Measurements from ENCODE around the gene SPTBN4. TPM values are rescaled to one million over a fixed set of nuclear protein-coding genes. Genes with fewer than 3 reads are reported as not detected.

The SPTBN4 gene
- total RNA-seq, 1 donor from 2014 or later, result 0.17 TPM

DNA sequence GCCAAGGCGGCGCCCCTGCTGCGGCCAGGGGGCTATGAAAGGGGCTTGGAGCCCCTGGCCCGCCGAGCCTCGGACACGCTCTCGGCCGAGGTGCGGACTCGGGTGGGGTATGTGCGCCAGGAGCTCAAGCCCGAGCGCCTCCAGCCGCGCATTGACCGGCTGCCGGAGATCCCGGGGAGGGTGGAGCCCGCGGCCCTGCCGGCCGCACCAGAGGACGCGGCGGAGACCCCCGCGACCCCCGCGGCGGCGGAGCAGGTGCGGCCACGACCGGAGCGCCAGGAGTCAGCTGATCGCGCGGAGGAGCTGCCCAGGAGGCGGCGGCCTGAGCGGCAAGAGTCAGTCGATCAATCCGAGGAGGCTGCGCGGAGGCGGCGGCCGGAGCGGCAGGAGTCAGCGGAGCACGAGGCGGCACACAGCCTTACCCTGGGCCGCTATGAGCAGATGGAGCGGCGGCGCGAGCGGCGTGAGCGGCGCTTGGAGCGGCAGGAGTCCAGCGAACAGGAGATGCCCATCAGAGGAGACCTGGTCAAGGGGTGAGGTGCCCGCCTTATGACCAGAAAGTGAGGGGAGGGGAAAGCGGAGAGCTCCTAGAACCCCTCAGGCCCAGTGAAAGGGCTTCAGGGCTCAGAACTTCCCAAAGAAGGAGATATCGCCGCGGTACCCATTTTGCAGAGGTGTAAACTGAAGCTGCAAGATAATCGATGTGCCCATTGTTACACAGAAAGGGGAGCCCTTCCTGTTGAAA lies 101.1 kb downstream of the SPTBN4 start:
- TF ChIP-seq, protein P1, sequence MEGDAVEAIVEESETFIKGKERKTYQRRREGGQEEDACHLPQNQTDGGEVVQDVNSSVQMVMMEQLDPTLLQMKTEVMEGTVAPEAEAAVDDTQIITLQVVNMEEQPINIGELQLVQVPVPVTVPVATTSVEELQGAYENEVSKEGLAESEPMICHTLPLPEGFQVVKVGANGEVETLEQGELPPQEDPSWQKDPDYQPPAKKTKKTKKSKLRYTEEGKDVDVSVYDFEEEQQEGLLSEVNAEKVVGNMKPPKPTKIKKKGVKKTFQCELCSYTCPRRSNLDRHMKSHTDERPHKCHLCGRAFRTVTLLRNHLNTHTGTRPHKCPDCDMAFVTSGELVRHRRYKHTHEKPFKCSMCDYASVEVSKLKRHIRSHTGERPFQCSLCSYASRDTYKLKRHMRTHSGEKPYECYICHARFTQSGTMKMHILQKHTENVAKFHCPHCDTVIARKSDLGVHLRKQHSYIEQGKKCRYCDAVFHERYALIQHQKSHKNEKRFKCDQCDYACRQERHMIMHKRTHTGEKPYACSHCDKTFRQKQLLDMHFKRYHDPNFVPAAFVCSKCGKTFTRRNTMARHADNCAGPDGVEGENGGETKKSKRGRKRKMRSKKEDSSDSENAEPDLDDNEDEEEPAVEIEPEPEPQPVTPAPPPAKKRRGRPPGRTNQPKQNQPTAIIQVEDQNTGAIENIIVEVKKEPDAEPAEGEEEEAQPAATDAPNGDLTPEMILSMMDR (conservative IDR thresholded peaks at IDR 0.05; ENCODE audit: low read depth, low read length), result no peak
- peak overlapping the region; percentile 47 for H3K4me3 ChIP-seq (ENCODE audit: low read depth, low read length)
- no peak for DNase-seq (ENCODE audit: low read depth)

DNA sequence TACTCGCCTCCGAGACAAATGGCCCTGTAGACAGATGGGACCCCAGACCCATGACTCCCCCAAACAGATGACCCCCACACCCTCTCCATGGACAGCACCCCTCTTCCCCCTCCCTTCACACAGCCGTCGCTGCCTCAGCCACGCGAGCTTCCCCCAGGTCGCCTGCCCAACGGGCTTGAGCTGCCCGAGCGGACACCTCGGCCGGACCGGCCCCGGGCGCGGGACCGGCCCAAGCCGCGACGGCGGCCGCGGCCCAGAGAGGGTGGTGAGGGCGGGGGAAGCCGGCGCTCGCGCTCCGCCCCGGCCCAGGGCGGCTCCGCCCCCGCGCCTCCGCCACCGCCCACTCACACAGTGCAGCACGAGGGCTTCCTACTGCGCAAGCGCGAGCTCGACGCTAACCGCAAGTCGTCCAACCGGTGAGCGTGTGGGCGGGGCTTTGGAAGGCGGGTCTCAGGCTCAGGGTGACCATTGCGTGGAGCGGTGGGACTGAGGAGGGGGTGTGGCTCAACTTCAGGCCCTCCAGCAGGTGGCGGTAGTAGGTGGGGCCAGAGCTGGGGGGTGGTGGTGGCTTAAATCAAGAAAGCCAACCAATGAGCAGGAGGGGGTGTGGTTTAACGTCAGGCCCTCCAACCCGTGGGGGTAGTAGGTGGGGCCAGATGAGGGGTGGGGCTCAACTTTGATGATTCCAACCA lies 103.7 kb downstream of the SPTBN4 start:
- TF ChIP-seq, protein P1 (conservative IDR thresholded peaks at IDR 0.05; ENCODE audit: low read depth, low read length), result no peak
- peak overlapping the region; percentile 70 for H3K4me3 ChIP-seq (ENCODE audit: low read depth, low read length)

DNA sequence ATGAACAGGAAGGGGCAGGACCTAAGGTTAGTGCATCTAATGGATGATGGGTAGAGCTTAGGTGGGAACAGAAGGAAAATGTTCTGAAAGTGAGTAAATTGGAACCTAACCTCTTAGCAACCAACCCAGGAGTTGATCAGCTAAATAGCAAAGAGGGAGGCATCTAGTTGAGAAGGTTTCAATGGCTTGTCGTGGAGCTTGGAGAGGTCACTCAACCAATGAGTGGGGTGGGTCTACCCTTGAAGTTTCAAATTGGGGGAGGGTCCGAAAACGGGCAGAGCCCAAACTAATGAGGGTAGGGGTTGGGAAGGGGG lies 104.2 kb downstream of the SPTBN4 start:
- no peak for DNase-seq (ENCODE audit: low read depth)
- no peak overlapping the region for H3K4me3 ChIP-seq (ENCODE audit: low read depth, low read length)
- TF ChIP-seq, protein P1 (conservative IDR thresholded peaks at IDR 0.05; ENCODE audit: low read depth, low read length), result no peak

More for the DNA sequence above, 103.7 kb downstream of the SPTBN4 start:
- peak; percentile 92 for DNase-seq (ENCODE audit: low read depth)

DNA sequence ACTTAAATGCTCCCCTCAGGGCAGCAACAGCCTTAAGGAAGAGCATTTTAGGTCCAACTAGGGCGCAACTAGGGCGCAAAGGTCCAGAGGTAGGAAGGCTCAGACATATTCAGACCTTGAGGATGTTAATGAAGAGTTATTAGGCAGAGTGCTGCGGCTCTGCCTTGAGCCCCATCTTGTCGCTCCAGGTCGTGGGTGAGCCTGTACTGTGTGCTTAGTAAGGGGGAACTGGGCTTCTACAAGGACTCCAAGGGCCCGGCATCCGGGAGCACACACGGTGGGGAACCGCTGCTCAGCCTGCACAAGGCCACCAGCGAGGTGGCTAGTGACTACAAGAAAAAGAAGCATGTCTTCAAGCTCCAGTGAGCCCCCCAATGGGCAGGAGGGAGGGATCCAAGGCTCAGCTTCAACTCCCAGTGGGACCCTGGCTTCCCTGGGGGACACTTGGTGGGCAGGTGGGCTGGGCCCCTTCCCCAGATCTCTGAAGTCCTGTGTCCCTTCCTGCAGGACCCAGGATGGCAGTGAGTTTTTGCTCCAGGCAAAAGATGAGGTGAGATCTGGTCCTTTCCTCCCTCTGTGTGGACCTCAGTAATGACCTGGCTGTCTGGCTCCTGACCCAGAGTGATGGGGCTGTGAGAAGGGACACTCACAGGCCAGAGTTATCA lies 105.2 kb downstream of the SPTBN4 start:
- DNase-seq (ENCODE audit: low read depth), result no peak
- TF ChIP-seq, protein P1 (conservative IDR thresholded peaks at IDR 0.05; ENCODE audit: low read depth, low read length), result no peak
- H3K4me3 ChIP-seq (ENCODE audit: low read depth, low read length), result no peak overlapping the region

DNA sequence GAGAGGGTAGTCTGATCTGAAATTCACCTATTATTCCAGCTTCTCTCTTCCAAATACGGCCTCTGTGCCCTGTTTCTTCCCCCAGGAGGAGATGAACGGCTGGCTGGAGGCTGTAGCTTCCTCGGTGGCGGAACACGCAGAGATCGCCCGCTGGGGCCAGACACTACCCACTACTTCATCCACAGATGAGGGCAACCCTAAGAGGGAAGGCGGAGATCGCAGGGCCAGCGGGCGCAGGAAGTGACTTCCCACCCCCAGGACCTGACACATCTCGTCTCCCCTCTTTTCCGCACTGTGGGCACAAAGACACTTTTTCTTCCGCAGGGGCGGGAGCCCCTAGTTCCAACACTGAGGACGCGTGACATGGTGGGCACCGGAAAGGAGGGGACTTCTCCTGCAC lies 108.5 kb downstream of the SPTBN4 start:
- H3K4me3 ChIP-seq (ENCODE audit: low read depth, low read length), result no peak overlapping the region
- TF ChIP-seq, protein P1 (conservative IDR thresholded peaks at IDR 0.05; ENCODE audit: low read depth, low read length), result no peak
- DNase-seq (ENCODE audit: low read depth), result no peak

DNA sequence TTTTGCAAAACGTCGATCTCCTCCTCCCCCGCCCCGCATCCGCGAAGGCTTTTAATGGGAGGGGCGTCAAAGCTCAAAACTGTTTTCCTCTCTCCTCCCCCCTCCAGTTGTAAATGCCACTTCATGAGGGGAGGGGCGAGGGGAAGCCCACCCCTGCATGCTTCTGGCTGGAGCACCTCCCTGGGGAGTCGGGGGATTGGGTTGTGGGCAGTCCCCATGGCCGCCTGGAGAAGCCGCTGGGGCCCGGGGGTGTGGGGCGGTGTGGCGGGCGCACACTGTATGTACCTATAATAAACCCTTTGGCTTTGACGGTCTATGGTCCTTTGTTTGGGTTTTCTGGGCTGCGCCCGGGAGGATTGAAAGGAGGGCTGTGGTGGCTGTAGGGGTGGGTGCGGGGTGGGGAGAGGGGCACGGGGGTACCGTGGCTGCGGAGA lies 109.4 kb downstream of the SPTBN4 start:
- peak overlapping the region; percentile 97 for H3K4me3 ChIP-seq (ENCODE audit: low read depth, low read length)
- DNase-seq (ENCODE audit: low read depth), result no peak
- TF ChIP-seq, protein P1 (conservative IDR thresholded peaks at IDR 0.05; ENCODE audit: low read depth, low read length), result no peak

All from epithelial cell of proximal tubule (primary cell).